GM18951 (cell line): ENCODE measurements around the gene DMD.

ENCODE experiments used
- POLR2A ChIP-seq: IDR thresholded peaks from 4 replicates; pipeline ENCODE4 v1.6.1; 2011; ENCODE audit warnings: mild to moderate bottlenecking; ENCODE audit not compliant: insufficient read length, insufficient read depth; ENCODE audit errors: extremely low read depth
- in situ Hi-C: fragments of 300-500 bp; cut with MboI; formaldehyde crosslinking; loops from one replicate; pipeline ENCODE4 v1.12.0; 2022; ENCODE audit warnings: low sequenced_read_pairs, mixed read lengths, inconsistent platforms; ENCODE audit not compliant: unreplicated experiment

The DMD gene

DNA sequence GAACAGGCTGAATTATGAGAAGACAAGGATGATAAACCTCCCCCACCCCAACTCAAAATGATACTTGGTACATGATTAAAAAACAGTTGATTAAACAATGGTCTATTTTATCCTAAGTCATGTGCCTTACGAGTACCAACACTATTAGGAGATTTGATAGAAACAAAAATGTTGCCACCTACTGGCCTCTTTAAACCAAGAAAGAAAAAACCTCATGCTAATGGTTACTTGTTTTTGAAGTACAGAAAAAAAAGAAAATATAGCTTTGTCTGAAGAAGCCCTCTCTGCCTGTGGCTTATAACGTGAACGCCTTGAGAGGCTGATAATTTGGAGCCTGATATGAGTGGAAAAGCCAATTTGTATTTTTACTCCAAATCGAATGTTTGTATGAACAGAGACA is 538.2 kb downstream of the DMD start:
- in situ Hi-C loops = no loop called here
- TF ChIP-seq POLR2A = no peak

DNA sequence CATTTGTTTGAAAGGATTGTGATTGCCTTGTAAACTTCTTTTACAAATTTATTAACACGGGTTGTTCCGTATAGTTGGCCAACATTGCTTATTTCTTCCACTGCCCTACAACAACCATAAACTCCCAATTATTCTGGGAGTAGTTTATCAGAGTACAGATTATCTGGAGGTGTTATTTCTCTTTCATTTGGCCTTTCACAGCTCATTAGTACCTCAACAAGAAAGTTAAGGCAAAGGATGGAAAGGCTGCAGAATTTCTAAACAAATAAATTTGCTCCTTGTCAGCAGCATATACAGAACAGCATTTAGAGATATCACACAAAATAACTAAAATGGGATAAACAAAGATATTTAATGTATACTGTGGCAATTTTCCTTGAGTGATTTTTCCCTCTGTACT is 548.8 kb downstream of the DMD start:
- TF ChIP-seq POLR2A = no peak
- in situ Hi-C loops = no loop called here

DNA sequence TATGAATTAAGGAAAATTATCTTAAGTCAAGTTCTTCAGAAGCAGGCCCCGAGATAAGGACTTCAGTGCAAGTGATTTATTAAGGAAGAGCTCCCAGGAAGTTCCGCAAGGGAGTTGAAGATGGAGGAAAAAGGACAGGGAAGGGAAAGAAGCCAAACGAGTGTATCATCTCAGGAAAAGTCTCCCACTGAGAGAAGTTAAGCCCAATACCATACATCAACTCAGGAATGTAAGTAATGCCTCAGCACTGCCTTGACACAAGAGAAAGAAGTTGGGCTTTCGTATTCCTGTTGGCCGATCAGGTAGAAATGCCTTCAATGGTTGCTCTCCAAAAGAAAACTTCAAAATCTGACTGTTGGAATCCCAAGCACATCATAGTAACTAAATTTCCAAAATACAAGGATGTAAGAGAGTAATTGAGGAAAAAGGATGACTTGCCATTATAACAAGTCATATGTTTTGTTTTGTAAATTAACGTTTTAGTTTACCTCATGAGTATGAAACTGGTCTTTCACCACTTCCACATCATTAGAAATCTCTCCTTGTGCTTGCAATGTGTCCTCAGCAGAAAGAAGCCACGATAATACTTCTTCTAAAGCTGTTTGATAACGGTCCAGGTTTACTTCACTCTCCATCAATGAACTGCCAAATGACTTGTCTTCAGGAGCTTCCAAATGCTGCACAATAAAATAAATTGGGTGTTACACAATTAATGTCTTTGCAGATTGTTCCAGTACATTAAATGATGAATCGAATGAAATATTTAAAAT is 566.7 kb downstream of the DMD start:
- no peak for TF ChIP-seq POLR2A
- in situ Hi-C loops = no loop called here

DNA sequence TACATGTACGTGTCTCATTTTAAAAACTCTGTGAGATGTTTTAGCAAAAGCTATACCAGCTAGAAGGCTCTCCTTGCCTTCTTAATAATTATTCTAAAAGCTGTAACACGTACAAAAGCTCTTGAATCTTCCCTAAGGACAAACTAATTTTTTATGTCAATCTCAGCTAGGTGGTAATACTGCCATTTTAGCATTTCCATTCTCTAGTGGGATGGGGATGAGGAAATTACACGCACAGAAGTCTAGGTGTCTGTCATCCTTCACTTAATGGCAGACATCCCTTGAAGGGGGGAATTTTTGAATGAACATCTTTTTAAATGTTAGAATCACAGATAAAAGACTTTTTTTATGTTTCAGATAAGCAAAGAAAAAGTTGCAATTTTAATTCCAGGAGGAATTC is 569.1 kb downstream of the DMD start:
- no peak for TF ChIP-seq POLR2A

DNA sequence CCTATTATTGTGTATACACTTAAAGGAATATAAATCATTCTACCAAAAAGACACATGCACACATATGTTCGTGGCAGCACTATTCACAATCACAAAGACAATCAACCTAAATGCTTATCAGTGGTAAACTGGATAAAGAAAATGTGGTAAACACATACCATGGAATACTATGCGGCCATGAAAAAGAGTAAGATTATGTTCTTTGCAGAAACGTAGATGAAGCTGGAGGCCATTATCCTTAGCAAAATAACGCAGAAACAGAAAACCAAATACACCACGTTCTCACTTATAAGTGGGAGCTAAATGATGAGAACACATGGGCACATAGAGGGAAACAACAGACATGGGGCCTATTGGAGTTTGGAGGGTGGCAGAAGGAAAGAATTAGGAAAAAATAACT is 593.2 kb downstream of the DMD start:
- in situ Hi-C loops = no loop called here
- no peak for TF ChIP-seq POLR2A

More for the DNA sequence above, 569.1 kb downstream of the DMD start:
- in situ Hi-C loops = no loop called here

DNA sequence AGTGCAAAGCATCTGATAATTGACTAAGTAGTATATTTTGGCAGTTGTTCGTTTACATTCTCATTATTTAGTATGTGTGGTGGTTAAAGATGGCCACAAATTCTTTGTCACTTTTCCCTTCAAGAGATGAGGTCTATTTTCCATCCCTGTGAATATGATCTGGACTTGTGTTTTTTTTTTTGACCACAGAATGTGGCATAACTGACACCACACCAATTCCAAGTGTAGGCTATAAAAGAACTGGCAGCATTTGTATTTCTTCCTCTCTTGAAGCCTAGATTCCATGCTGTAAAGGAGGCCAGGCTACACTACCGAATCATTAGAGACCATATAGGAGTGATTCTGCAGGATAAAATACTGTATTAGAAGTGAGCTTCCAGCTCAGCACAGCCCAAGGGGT is 596.6 kb downstream of the DMD start:
- TF ChIP-seq POLR2A = no peak
- in situ Hi-C loops = no loop called here

DNA sequence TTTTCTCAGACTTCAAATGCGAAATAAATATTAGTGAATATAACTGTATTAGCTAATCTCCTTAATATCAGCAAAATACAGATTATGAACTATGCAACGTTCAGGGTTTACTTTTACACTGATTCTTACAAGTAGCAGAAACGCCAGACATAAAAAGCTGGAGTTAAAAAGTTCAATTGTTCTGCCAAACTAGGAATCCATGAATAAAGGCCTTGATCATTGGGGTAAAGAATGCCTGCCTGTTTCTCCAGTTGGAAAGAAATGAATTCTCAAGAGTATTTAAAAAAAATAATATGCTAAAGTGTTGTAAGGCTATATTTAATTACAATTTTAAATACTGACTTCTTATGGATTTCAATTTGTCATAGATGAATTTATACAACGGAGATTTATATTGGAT is 612.2 kb downstream of the DMD start:
- TF ChIP-seq POLR2A = no peak
- in situ Hi-C loops = no loop called here

DNA sequence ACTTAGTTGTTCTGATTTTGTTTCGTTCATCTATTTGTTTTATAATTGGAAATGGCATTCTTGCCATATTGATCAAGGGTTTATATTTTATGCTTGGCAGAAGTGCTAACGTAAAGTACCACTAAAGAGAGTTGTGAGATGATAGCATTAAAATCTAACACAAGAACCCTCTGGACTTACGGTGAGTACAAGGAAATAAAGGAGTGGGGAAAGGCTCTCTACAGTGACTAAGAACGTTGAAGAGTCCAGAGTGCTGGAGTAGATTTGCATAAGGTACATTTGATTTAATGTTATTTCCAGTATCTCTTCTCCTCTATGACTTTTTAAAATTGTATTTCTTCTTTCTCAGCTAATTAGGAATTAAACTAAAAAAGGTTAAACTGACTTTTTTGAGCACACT is 612.6 kb downstream of the DMD start:
- no peak for TF ChIP-seq POLR2A
- in situ Hi-C loops = no loop called here

DNA sequence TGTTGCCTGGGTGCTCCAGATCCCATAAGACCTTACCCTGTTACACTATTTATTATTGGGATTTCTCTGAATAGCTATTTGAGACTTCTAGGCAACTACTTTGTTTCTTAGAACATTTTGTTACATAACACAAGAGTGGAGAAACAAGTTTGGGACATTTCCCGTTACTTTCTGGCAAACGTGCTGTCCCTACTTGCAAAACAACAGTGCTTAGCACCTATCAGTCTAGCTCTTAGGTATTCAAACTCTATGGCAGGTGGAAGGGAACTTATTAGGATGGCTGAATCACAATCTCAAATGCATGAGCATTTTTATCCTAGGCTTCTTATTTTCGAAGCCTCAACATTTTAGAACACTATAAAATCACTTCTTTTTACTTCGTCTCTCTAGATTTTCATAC is 613.6 kb downstream of the DMD start:
- in situ Hi-C loops = no loop called here
- TF ChIP-seq POLR2A = no peak

DNA sequence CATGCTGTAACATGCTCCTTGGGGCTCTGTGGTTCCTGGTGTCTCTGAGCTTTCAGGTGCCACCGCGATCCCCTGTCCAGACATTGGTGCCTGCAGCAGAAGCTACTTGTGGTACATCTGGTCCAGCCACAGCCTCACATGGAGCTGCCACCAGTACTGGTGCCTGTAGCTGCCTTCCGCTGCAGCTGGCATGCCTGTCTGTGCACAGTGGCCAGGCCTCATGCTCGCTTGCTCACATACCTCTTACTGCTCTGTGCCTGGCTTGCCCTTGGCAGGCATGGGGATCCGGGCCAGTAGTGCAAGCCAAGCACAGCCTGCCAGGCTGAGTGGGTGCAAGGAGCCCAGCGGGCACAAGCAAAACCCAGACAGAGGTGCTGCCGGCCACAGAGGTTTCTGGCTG is 618.6 kb downstream of the DMD start:
- TF ChIP-seq POLR2A = no peak
- in situ Hi-C loops = no loop called here

DNA sequence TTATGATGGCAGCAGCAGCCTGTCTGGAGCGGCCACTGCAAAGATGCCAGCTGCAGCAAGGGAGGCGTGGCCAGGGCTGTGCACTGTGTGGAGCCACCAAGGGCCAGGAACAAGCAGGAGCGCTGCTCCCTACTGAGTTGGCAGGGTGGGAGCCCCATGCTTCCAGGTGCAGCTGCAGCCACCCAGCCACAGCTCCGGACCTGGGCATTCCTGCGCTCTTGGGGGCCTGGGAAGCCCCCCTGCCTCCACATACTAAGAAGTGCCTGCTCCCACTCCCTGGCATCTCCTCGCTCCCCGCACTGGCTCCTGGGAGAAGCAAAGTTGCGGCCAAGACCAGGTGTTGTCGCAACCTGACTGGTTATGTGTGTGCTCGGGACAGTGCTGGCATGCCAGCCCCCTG is 619.8 kb downstream of the DMD start:
- in situ Hi-C loops = no loop called here
- no peak for TF ChIP-seq POLR2A

DNA sequence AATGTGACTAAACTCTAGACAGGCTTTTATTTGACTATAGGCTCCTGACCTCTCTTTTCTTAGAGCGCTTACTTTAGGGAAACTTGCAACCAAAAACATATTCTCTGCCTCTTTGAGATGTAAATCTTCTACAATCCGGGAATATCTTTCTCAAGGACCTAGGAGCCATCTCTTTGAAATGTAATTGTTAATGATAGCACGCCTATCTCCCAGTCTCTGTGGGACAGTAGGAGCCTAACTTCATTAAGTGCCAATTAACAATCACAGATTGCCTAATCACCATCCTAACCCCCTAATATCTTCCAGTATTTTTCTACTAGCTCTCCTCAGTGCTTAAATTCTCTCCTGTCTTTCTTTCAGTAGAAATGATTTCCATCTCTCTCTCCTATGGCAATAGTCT is 628.6 kb downstream of the DMD start:
- no peak for TF ChIP-seq POLR2A
- in situ Hi-C loops = no loop called here

DNA sequence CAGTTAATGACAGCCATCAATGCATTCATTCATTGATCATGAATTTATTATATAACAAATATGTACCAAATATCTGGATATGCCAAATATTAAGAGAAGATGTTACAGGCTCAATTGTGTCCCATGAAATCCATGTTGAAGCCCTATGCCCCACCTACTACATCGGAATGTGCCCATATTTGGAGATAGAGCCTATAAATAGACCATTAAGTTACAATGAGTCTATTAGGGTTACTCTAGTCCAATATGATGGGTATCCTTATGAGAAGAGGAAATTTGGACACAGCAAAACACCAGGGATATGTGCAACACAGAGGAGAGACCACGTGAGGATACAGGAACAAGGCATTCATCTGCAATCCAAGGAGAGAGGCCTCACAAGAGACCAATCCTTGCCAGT is 634.5 kb downstream of the DMD start:
- no peak for TF ChIP-seq POLR2A
- in situ Hi-C loops = no loop called here

DNA sequence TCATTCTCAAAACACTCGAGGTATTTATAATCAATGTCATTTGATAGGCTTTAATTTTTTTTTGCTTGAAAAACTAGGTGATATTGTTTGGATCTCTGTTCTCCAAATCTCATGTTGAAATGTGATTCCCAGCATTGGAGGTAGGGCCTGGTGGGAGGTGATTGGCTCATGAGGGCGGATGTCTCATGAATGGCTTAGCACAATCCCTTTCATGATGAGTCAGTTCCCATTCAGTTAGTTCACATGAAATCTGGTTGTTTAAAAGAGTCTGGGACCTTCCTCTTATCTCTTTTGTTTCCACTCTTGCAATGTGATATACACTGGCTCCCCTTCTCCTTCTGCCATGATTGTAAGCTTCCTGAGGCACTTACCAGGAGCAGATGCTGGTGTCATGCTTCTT is 638.7 kb downstream of the DMD start:
- no peak for TF ChIP-seq POLR2A
- in situ Hi-C loops = no loop called here

DNA sequence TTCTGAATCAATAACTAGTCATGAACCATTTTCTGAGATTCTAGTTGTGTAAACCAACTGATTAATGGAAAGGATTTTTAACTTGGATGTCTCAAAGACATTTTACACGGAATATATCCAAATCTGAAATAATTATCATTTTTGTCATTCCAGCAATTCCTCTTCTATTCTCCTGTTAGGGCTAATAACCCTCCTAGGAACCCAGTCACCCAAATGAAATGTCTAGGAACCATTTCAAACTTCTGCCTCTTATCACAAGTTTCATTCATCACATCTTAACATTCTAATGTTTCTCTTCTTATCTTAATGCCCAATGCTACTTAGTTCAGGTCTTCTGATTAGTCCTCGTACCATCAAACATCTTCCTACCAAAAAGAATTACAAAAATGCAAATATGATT is 639.8 kb downstream of the DMD start:
- no peak for TF ChIP-seq POLR2A
- in situ Hi-C loops = no loop called here
